Neuron (in vitro differentiated cells): ENCODE data around the gene SLC25A6.
"Not testable (repeated sequence)": the region's sequence is repeated elsewhere in the genome, so short reads cannot be mapped to it uniquely, and the experiment has no call there.

ENCODE experiments used
- H2AFZ ChIP-seq: one replicate; pipeline ENCODE4 v1.6.1; 2013; ENCODE audit warnings: low read depth, mild to moderate bottlenecking, inconsistent platforms, low read length, moderate library complexity
- H3K27me3 ChIP-seq: one replicate; pipeline ENCODE4 v1.6.1; 2013; ENCODE audit warnings: low read length; ENCODE audit not compliant: insufficient read depth
- H3K36me3 ChIP-seq: one replicate; pipeline ENCODE4 v1.6.1; 2013; ENCODE audit warnings: low read length; ENCODE audit not compliant: insufficient read depth
- H3K4me1 ChIP-seq: one replicate; pipeline ENCODE4 v1.6.1; 2013; ENCODE audit warnings: low read length; ENCODE audit not compliant: insufficient read depth
- H3K4me3 ChIP-seq: 2 replicates; pipeline ENCODE4 v1.5.1; 2013; ENCODE audit warnings: mild to moderate bottlenecking, low read length, moderate library complexity
- H3K9me3 ChIP-seq: one replicate; pipeline ENCODE4 v1.6.1; 2013; ENCODE audit warnings: low read length

Gene SLC25A6

DNA sequence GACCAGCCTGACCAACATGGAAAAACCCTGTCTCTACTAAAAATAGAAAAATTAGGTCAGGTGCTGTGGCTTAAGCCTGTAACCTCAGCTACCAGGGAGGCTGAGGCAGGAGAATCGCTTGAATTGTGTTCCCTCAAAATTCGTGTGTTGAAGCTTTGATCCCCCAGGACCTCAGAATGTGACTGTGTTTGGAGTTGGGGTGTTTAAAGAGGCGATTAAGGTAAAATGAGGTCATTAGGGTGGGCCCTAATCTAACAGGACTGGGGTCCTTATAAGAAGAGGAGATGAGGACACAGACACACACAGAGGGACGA, 23.6 kb downstream of the SLC25A6 start:
- H3K36me3 ChIP-seq = no peaks in the 10 kb centered on the region
- H3K9me3 ChIP-seq = no peaks in the 10 kb centered on the region
- H3K27me3 ChIP-seq = no peaks in the 10 kb centered on the region
- H2AFZ ChIP-seq = no peak overlapping the region
- H3K4me3 ChIP-seq = no peak overlapping the region
- no peaks in the 10 kb centered on the region for H3K4me1 ChIP-seq

DNA sequence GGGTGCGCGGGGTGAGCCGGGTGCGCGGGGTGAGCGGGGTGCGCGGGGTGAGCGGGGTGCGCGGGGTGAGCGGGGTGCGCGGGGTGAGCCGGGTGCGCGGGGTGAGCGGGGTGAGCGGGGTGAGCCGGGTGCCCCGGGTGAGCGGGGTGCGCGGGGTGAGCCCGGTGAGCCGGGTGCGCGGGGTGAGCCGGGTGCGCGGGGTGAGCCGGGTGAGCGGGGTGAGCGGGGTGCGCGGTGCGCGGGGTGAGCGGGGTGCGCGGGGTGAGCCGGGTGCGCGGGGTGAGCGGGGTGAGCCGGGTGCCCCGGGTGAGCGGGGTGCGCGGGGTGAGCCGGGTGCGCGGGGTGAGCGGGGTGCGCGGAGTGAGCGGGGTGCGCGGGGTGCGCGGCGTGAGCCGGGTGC, 25.6 kb downstream of the SLC25A6 start:
- H3K4me3 ChIP-seq, H3K9me3 ChIP-seq, H3K27me3 ChIP-seq, H2AFZ ChIP-seq, H3K4me1 ChIP-seq, H3K36me3 ChIP-seq: not testable (repeated sequence)

DNA sequence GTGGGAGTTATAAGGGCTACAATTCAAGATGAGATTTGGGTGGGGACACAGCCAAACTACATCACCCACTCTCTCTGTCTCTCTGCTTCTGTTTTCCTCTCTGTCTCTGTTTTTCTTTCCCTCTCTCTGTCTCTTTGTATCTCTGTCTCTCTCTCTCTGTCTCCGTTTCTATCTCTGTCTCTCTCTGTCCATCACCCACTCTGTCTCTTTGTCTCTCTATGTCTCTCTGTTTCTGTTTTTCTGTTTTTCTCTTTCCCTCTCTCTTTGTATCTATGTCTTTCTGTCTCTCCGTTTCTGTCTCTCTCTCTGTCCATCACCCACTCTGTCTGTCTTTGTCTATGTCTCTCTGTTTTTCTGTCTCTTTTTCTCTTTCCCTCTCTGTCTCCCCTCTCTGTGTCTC, 30.0 kb downstream of the SLC25A6 start:
- peaks cover 8% of the 10 kb centered on the region for H3K36me3 ChIP-seq
- H3K9me3 ChIP-seq = peaks cover 6% of the 10 kb centered on the region
- H3K4me3 ChIP-seq = no peak overlapping the region

DNA sequence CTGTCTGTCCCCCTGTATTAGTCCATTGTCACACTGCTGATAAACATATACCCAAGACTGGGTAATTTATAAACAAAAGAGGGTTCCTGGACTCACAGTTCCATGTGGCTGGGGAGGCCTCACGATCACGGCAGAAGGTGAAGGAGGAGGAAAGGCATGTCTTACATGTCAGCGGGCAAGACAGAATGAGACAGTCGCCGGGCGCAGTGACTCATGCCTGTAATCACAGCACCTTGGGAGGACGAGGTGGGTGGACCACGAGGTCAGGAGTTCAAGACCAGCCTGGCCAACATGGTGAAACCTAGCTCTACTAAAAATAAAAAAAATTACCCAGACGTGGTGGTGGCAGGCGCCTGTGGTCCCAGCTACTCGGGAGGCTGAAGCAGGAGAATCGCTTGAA, 30.6 kb downstream of the SLC25A6 start:
- H3K27me3 ChIP-seq = no peaks in the 10 kb centered on the region
- peaks cover 6% of the 10 kb centered on the region for H3K9me3 ChIP-seq
- H2AFZ ChIP-seq = no peak overlapping the region
- peaks cover 8% of the 10 kb centered on the region for H3K36me3 ChIP-seq
- H3K4me1 ChIP-seq = no peaks in the 10 kb centered on the region
- H3K4me3 ChIP-seq = no peak overlapping the region

More for the DNA sequence above, 30.0 kb downstream of the SLC25A6 start:
- H3K27me3 ChIP-seq = no peaks in the 10 kb centered on the region
- no peaks in the 10 kb centered on the region for H3K4me1 ChIP-seq
- no peak overlapping the region for H2AFZ ChIP-seq

DNA sequence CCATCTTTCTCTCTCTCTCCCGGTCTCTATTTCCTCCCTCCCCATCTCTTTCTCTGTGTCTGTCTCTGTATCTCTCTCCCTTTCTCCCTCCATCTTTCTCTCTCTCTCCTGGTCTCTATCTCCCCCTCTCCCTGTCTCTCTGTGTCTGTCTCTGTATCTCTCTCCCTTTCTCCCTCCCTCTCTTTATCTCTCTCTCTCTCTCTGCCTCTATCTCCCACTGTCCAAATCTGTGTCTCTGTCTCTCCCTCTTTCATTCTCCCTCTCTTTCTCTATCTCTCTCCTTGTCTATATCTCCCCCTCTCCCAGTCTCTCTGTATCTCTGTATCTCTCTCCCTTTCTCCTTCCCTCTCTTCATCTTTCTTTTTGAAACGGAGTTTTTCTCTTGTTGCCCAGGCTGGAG, 31.7 kb downstream of the SLC25A6 start:
- Histone ChIP-seq H3K4me3 (no peak overlapping the region), H3K9me3 (peaks cover 6% of the 10 kb centered on the region), H3K4me1 (no peaks in the 10 kb centered on the region), H3K36me3 (peaks cover 8% of the 10 kb centered on the region), H2AFZ (no peak overlapping the region), H3K27me3 (no peaks in the 10 kb centered on the region)

DNA sequence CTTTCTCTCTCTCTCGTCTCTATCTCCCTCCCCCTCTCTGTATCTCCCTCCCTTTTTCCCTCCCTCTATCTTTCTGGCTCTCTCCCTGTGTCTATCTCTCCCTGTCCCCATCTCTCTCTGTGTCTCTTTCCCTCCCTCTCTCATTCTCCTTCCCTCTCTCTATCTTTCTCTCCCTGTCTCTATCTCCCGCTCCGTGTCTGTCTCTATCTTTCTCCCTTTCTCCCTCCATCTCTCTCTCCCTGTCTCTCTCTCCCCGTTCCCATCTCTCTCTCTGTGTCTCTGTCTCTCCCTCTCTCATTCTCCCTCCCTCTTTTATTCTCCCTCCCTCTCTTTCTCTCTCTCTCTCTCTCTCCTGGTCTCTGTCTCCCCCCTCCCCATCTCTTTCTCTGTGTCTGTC, 32.4 kb downstream of the SLC25A6 start:
- Histone ChIP-seq H3K27me3 (no peaks in the 10 kb centered on the region), H3K4me3 (no peak overlapping the region), H3K9me3 (peaks cover 6% of the 10 kb centered on the region), H3K4me1 (no peaks in the 10 kb centered on the region), H2AFZ (no peak overlapping the region), H3K36me3 (peaks cover 8% of the 10 kb centered on the region)

DNA sequence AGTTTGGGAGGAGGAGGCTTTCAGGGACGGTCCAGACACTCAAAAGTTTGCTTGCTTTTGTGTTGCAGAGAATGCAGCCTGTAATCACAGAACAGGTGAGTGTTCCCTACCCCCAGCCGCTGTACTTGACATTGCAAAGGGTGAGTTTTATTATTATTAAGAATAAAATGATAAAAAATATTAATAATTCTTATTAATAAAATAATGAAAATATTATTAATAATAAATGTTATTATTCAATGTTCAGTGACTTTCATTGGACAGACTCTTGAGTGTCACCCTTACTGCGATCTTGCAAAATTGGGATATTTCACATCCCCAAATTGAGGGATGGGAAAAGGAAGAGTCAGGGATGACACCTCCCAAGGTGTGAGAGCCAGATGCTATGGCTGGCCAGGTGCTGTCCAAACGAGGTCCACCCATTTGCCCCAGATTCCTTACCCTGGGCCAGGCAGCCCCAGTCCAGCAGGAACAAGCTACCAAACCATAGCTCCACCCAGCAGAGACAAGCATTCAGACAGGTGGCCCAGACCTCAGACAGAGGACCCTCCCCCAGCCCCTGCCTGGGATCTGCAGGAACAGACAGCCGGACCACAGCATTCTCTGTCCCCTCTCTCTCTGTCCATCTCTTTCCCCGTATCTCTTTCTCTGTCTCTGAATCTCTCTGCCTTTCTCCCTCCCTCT, 33.0 kb downstream of the SLC25A6 start:
- H3K9me3 ChIP-seq = peaks cover 6% of the 10 kb centered on the region
- no peak overlapping the region for H3K4me3 ChIP-seq
- no peak overlapping the region for H2AFZ ChIP-seq
- H3K36me3 ChIP-seq = peaks cover 8% of the 10 kb centered on the region
- H3K27me3 ChIP-seq = no peaks in the 10 kb centered on the region
- H3K4me1 ChIP-seq = no peaks in the 10 kb centered on the region

DNA sequence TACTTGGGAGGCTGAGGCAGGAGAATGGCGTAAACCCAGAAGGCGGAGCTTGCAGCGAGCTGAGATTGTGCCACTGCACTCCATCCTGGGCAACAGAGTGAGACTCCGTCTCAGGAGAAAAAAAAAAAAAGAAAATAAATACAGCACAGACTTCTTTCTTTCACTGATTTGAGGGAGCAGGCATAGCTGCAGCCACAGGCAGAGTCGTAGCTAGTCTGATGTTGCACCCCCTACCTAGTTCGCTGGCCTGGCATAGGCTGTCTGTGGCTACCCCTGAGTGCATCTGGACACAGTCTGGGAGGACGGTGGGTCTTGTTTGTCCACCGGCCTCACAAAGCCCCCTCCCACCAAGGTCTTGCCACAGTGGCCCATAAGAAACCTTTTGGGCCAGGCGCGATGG, 33.9 kb downstream of the SLC25A6 start:
- Histone ChIP-seq H3K4me3 (no peak overlapping the region), H2AFZ (no peak overlapping the region), H3K36me3 (peaks cover 8% of the 10 kb centered on the region), H3K27me3 (no peaks in the 10 kb centered on the region), H3K4me1 (no peaks in the 10 kb centered on the region), H3K9me3 (peaks cover 6% of the 10 kb centered on the region)

DNA sequence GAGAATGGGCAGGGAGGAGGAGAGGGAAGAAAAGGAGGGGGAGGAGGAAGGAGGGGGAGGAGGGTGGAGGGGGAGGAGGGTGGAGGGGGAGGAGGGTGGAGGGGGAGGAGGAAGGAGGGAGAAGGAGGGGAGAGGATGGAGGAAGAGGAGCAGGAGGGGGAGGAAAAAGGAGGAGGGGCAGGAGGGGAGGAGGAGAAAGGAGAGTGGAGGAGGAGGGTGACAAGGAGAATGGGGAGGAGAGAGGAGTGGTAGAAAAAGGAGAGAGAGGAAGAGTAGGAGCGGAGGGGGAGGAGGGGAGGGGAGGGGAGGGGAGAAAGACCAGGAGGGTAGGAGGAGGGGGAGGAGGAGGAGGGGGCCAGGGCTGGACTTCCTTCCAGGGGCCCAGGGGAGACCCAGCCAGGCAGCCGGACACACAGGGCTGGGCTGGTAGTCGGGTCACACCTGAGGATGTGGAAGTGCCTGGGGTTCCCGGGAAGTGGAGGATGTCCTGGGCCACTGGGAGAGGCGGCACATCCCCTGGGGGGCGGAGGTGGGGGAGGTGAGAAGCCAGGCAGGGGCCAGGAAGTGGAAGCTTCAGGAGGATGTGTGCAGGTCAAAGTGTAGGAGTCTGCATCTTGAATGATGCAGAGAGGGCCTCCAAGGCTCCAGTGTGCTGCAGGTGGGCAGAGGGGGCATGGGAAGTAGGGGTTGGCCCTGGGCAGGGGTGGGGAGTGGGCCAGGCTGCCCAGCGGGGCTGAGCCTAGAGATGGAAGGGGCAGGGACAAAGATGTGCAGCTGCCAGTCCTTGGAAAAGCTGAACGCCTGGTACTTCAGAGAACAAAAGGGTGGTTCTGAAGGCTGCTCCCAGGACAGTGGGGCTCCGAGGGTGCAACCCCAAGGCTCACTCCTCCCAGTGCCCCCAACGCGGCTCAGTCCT, 36.5 kb downstream of the SLC25A6 start:
- peaks cover 6% of the 10 kb centered on the region for H3K9me3 ChIP-seq
- no peak overlapping the region for H2AFZ ChIP-seq
- no peak overlapping the region for H3K4me3 ChIP-seq
- no peaks in the 10 kb centered on the region for H3K4me1 ChIP-seq
- H3K36me3 ChIP-seq = peaks cover 3% of the 10 kb centered on the region
- H3K27me3 ChIP-seq = no peaks in the 10 kb centered on the region

DNA sequence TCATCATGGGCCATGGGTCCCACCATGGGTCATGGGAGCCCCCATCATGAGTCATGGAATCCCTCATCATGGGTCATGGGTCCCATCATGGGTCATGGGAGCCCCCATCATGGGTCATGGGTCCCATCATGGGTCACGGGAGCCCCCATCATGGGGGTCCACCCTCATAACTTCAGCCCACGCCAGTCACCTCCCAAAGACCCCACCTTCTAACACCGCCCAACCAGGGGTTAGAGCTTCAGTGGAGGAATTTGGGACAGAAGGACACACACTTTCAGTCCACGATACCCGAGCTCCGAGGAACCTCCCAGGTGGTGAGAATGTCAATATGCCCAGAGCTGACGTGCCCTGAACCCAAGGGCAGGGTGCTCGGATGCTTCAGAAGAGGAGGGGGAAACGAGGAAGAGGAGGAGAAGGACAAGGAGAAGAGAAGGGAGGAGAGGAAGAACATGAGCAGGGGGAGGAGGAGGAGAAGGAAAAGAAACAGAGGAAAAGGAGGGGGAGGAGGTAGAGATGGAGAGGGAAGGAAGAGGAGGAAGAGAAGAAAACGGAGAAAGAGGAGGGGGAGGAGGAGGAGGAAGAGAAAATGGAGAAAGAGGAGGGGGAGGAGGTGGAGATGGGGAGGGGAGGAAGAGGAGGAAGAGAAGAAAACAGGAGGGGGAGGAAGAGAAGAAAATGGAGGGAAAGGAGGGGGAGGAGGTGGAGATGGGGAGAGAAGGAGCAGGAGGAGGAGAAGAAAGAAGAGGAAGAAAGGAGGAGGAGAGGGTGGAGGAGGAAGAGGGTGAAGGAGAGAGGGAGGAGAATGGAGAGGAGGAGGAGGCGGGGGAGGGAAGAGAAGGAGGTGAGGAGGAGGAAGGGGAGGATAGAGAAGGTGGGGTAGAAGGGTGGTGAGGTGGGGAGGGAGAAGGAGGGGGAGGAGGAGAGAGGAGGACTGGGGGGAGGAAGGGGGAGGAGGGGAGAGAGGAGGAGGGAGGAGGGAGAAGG, 37.6 kb downstream of the SLC25A6 start:
- Histone ChIP-seq H3K4me1 (no peaks in the 10 kb centered on the region), H2AFZ (no peak overlapping the region), H3K9me3 (peaks cover 6% of the 10 kb centered on the region), H3K4me3 (no peak overlapping the region), H3K27me3 (no peaks in the 10 kb centered on the region), H3K36me3 (peaks cover 3% of the 10 kb centered on the region)

DNA sequence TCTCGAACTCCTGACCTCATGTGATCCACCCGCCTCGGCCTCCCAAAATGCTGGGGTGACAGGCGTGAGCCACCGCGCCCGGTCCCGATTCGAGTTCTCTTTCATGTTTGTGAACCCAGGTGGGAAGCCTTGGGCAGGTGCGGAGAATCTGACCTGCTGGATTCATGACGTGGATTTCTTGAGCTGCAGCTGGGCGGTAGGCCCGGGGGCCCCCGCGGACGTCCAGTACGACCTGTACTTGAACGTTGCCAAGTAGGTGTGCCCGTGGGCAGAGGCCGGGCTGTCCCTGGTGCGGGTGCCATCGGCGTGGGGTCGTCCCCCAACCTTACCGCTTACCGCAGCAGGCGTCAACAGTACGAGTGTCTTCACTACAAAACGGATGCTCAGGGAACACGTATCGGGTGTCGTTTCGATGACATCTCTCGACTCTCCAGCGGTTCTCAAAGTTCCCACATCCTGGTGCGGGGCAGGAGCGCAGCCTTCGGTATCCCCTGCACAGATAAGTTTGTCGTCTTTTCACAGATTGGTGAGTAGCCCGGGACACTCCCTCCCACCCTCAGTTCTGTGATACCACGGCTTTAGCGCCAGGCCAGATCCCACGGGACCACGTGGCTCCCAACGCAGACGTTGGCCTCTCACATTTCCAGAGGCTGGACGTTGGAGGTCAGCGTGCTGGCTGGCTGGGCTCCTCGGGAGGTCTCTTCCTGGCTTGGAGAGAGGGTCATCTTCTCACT, 39.8 kb downstream of the SLC25A6 start:
- Histone ChIP-seq H3K36me3 (no peaks in the 10 kb centered on the region), H3K4me3 (no peak overlapping the region), H3K9me3 (no peaks in the 10 kb centered on the region), H3K27me3 (no peaks in the 10 kb centered on the region), H3K4me1 (no peaks in the 10 kb centered on the region), H2AFZ (no peak overlapping the region)

DNA sequence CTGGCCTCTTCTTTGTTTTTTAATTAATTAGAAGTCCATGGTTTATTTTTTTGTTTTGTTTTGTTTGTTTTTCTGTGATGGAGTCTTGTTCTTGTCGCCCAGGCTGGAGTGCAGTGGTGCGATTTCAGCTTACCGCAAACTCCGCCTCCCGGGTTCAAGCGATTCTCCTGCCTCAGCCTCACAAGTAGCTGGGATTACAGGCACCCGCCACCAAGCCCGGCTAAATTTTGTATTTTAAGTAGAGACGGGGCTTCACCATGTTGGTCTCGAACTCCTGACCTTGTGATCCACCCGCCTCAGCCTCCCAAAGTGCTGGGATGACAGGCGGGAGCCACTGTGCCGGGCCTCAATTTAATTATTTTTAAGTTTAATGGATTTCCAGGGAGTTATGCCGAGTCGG, 42.3 kb downstream of the SLC25A6 start:
- H3K4me1 ChIP-seq, H3K27me3 ChIP-seq, H2AFZ ChIP-seq, H3K4me3 ChIP-seq, H3K9me3 ChIP-seq, H3K36me3 ChIP-seq: not testable (repeated sequence)
